CD4-positive, alpha-beta T cell (primary cell): Measurements from ENCODE around the gene HIVEP3. TPM values are rescaled to one million over a fixed set of nuclear protein-coding genes. Genes with fewer than 3 reads are reported as not detected.

Source experiments
- ATAC-seq: fragments of 200-7000 bp; cut with Tn5 transposase; one replicate; pipeline ENCODE4 v1.10.0; 2022; ENCODE audit warnings: mild to moderate bottlenecking; ENCODE audit not compliant: poor library complexity
- CTCF ChIA-PET: fragments of 350-600 bp; sonication (Branson Sonifier 250); formaldehyde crosslinking; loops from one replicate; lab custom pipeline; 2021; ENCODE audit warnings: antibody characterized with exemption, inconsistent platforms; lab: Charles Lee
- POLR2A ChIA-PET: fragments of 350-600 bp; sonication (Branson Sonifier 250); formaldehyde crosslinking; loops from one replicate; lab custom pipeline; 2021; ENCODE audit warnings: antibody characterized with exemption, inconsistent platforms; lab: Charles Lee
- DNase-seq, 14 experiments: peaks; one replicate each; pipeline ENCODE4 v3.0.0-alpha.2; 2013 to 2020; ENCODE audit warnings: mixed read lengths in 2 of 14
- H3K27ac ChIP-seq, 2 donors: one replicate each; pipeline versions ENCODE4 v1.5.1 to v1.7.0; 2013; ENCODE audit warnings: low read length in 2 of 2, low read depth in 1 of 2, mild to moderate bottlenecking in 1 of 2
- H3K27me3 ChIP-seq, 2 experiments: 1 replicate in 1 of 2; 2 replicates in 1 of 2; pipeline versions ENCODE4 v1.6.1 to v1.7.0; 2013; ENCODE audit warnings: low read length in 2 of 2, control low read depth in 1 of 2, mild to moderate bottlenecking in 1 of 2, moderate library complexity in 1 of 2; ENCODE audit not compliant: insufficient read depth in 2 of 2, control insufficient read depth in 1 of 2
- H3K36me3 ChIP-seq: one replicate; pipeline ENCODE4 v1.6.1; 2013; ENCODE audit warnings: low read length, control low read depth; ENCODE audit not compliant: insufficient read depth
- H3K4me1 ChIP-seq: one replicate; pipeline ENCODE4 v1.6.1; 2013; ENCODE audit warnings: low read length, control low read depth; ENCODE audit not compliant: insufficient read depth
- H3K4me3 ChIP-seq: one replicate; pipeline ENCODE4 v1.5.1; 2013; ENCODE audit warnings: mild to moderate bottlenecking, low read length, moderate library complexity
- H3K9me3 ChIP-seq, 2 experiments: 1 replicate in 1 of 2; 2 replicates in 1 of 2; pipeline versions ENCODE4 v1.6.1 to v1.7.0; 2013; ENCODE audit warnings: low read length in 2 of 2, mild to moderate bottlenecking in 2 of 2, control low read depth in 1 of 2, moderate library complexity in 1 of 2; ENCODE audit not compliant: control insufficient read depth in 1 of 2, insufficient read depth in 1 of 2
- H3K27ac Mint-ChIP-seq: one replicate; pipeline ENCODE4 v1.8.0; 2020; ENCODE audit warnings: mixed read lengths
- H3K27me3 Mint-ChIP-seq: one replicate; pipeline ENCODE4 v1.8.0; 2021; ENCODE audit warnings: mixed read lengths
- H3K36me3 Mint-ChIP-seq: one replicate; pipeline ENCODE4 v1.8.0; 2021; ENCODE audit warnings: low read depth, mixed read lengths
- H3K4me1 Mint-ChIP-seq: one replicate; pipeline ENCODE4 v1.8.0; 2021; ENCODE audit warnings: low read depth, mixed read lengths
- H3K4me3 Mint-ChIP-seq: one replicate; pipeline ENCODE4 v1.8.0; 2020; ENCODE audit warnings: mild to moderate bottlenecking, mixed read lengths
- H3K9me3 Mint-ChIP-seq: one replicate; pipeline ENCODE4 v1.8.0; 2020; ENCODE audit warnings: mixed read lengths
- CTCF ChIP-seq: fragments of 200-600 bp; IDR thresholded peaks from one replicate; pipeline ENCODE4 v1.8.0; 2022; ENCODE audit warnings: antibody characterized with exemption, mild to moderate bottlenecking
- intact Hi-C, 2 experiments: fragments of 100-400 bp; cut with DNase I in 1 of 2; cut with micrococcal nuclease in 1 of 2; formaldehyde crosslinking; loops; one replicate each; pipeline versions ENCODE4 v1.15.1 to v1.9.0; 2023 to 2025; cut with DNase I, micrococcal nuclease
- total RNA-seq, 174 experiments: library from RNA in 2 of 174; stranded (reverse) in 2 of 174; gene quantifications; one replicate each; pipeline ENCODE4 v1.2.3 and lab custom pipeline; 2021 to 2026

The HIVEP3 gene
- total RNA-seq, 2 experiments from 2014 or later: 5.1 to 5.4 TPM

- Histone ChIP-seq H3K36me3 (peaks cover 14% of the 10 kb centered on the region), H3K27me3 (no peaks in the 10 kb centered on the region), H3K27ac (no peak overlapping the region), H3K4me3 (no peak overlapping the region), H3K4me1 (no peaks in the 10 kb centered on the region), H3K9me3 (peaks cover 0 to 4% of the 10 kb centered on the region in 2 experiments)
- Mint-ChIP-seq H3K4me3 (no peak overlapping the region), H3K27me3 (no peaks in the 10 kb centered on the region), H3K4me1 (no peaks in the 10 kb centered on the region), H3K9me3 (no peaks in the 10 kb centered on the region), H3K27ac (no peak overlapping the region), H3K36me3 (no peaks in the 10 kb centered on the region)
- DNase-seq: no peak
- ATAC-seq: no peak
- ChIA-PET POLR2A (no interaction called here), CTCF (no interaction called here)
- intact Hi-C loops: no loop called here
- no peak for TF ChIP-seq CTCF
Measured at GRCh38 chr1:41521766-41522165, 397.0 kb downstream of the HIVEP3 start.

DNA sequence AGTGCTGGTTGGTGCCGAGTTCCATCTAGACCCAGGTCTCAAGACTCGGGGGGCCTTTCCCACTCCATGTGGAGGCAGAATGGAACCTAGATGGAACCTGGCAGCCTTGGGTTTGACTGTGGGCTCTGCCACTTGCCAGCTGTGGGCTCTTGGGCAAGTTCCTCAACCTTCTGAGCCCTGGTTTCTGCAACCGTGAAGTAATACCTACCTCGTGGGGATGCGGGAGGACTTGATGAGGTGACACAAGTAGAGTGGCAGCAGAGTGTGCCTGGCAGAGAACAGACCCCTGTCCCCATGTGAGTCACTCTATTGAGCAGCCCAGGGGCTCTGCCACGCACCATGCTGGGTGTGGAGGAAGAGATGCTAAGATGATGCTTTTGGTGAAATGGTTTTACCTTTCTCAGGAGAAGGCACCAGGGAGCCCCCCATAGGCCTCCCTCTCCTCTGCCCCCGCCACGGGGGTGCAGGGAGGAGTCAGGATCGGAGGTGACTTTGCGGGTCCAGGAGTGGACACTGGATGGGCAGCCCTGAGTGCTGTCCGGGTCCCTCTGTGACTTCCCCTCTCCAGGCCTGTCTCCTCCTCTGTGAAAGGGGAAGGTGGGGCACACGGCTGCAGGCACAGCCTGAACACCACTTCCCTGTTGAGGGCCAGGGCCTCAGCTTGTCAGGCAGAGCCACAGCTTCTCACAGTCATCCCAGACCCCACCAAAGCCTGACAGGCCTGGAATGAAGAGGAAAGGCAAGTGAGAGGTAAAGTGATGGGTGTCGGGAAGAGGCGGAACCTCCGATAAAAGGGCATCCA is 397.6 kb downstream of the HIVEP3 start:
- Mint-ChIP-seq H3K4me1 (no peaks in the 10 kb centered on the region), H3K36me3 (no peaks in the 10 kb centered on the region), H3K9me3 (no peaks in the 10 kb centered on the region), H3K27me3 (no peaks in the 10 kb centered on the region), H3K4me3 (no peak overlapping the region), H3K27ac (no peak overlapping the region)
- Histone ChIP-seq H3K4me3 (no peak overlapping the region), H3K4me1 (peaks cover 5% of the 10 kb centered on the region), H3K9me3 (no peaks in the 10 kb centered on the region), H3K36me3 (peaks cover 14% of the 10 kb centered on the region), H3K27ac (no peak overlapping the region), H3K27me3 (no peaks in the 10 kb centered on the region)
- DNase-seq: no peak
- TF ChIP-seq CTCF: no peak
- POLR2A ChIA-PET: no interaction called here
- CTCF ChIA-PET: no interaction called here
- intact Hi-C loops: no loop called here
- no peak for ATAC-seq

DNA sequence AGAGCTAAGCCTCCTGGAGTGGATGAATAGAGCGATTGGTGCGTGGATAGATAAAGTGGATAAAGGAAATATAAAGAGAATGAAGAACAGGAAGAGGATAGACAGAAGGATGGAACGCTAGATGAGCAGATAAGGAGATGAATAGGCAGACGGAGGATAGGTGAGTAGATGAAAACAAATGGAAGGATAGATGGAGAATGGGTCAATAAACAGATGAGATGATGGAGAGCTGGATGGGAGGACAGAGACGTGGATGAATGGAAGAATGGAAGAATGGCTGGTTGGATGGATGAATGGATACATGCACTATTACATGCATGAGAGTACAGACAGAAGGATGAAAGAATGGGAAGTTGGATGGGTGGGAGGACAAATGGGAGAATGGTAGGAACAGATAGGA is 399.1 kb downstream of the HIVEP3 start:
- CTCF ChIA-PET: no interaction called here
- intact Hi-C loops: loop anchor here in 1 of 2 experiments (5.0 kb wide), 1 partner anchor 653 kb away; no protein-coding TSS in a partner anchor
- POLR2A ChIA-PET: no interaction called here

More for the DNA sequence above, 399.1 kb downstream of the HIVEP3 start:
- Histone ChIP-seq H3K9me3 (no peaks in the 10 kb centered on the region), H3K4me1 (peaks cover 8% of the 10 kb centered on the region), H3K4me3 (no peak overlapping the region), H3K27me3 (no peaks in the 10 kb centered on the region), H3K36me3 (peaks cover 11% of the 10 kb centered on the region), H3K27ac (no peak overlapping the region)
- Mint-ChIP-seq H3K4me1 (no peaks in the 10 kb centered on the region), H3K4me3 (no peak overlapping the region), H3K27ac (no peak overlapping the region), H3K9me3 (no peaks in the 10 kb centered on the region), H3K36me3 (no peaks in the 10 kb centered on the region), H3K27me3 (no peaks in the 10 kb centered on the region)
- ATAC-seq (no peak), DNase-seq (no peak)
- TF ChIP-seq CTCF: no peak
